Activated CD8-positive, alpha-beta memory T cell treated with anti-CD3 and anti-CD28 coated beads, Interleukin-2, amount 50 U/mL, for 4 hours (primary cell): Measurements from ENCODE around the gene CORT.
A peak's percentile ranks its signal among the peaks of the same experiment; 100 is the strongest.
"Not testable (repeated sequence)": the region's sequence is repeated elsewhere in the genome, so short reads cannot be mapped to it uniquely, and the experiment has no call there.

Experiments
- DNase-seq: peaks from one replicate; pipeline ENCODE4 v3.0.0-alpha.2; 2020

The CORT gene

GRCh38 chr1:10449751-10450150, at the start of gene CORT:
Gene CORT (plus strand): TSS chr1:10450031. CDS start chr1:10450224, 193 bp downstream.
- DNase-seq, result no peak

GRCh38 chr1:10401281-10401680, 48.5 kb upstream of the CORT start:
- no peak for DNase-seq

- no peak for DNase-seq
Measured at GRCh38 chr1:10402729-10403274, 47.0 kb upstream of the CORT start.

- DNase-seq, result no peak
Measured at GRCh38 chr1:10407201-10407600, 42.6 kb upstream of the CORT start.

GRCh38 chr1:10415211-10415930, 34.5 kb upstream of the CORT start:
- DNase-seq, result no peak

- DNase-seq, result not testable (repeated sequence)
Measured at GRCh38 chr1:10415967-10416366, 33.9 kb upstream of the CORT start.

- not testable (repeated sequence) for DNase-seq
Measured at GRCh38 chr1:10418741-10419140, 31.1 kb upstream of the CORT start.

GRCh38 chr1:10419351-10419750, 30.5 kb upstream of the CORT start:
- DNase-seq, result no peak

- no peak for DNase-seq
Measured at GRCh38 chr1:10421637-10422036, 28.2 kb upstream of the CORT start.

GRCh38 chr1:10424034-10424433, 25.8 kb upstream of the CORT start:
- no peak for DNase-seq

GRCh38 chr1:10424651-10425050, 25.2 kb upstream of the CORT start:
- no peak for DNase-seq

GRCh38 chr1:10425826-10426534, 23.9 kb upstream of the CORT start:
- DNase-seq, result not testable (repeated sequence)

- DNase-seq, result not testable (repeated sequence)
Measured at GRCh38 chr1:10426535-10426848, 23.3 kb upstream of the CORT start.

- DNase-seq, result no peak
Measured at GRCh38 chr1:10428984-10429383, 20.8 kb upstream of the CORT start.

- no peak for DNase-seq
Measured at GRCh38 chr1:10429868-10430215, 20.0 kb upstream of the CORT start.

GRCh38 chr1:10430216-10431069, 19.4 kb upstream of the CORT start, which contains the start of gene CENPS:
Gene CENPS (plus strand): TSS chr1:10430433. CDS start chr1:10430518, 85 bp downstream.
- peak; percentile 92 for DNase-seq

GRCh38 chr1:10431070-10431730, 18.6 kb upstream of the CORT start:
- DNase-seq, result no peak

GRCh38 chr1:10432910-10433700, 16.7 kb upstream of the CORT start:
- DNase-seq, result no peak

- DNase-seq, result no peak
Measured at GRCh38 chr1:10433790-10434189, 16.0 kb upstream of the CORT start.

- DNase-seq, result no peak
Measured at GRCh38 chr1:10434590-10434989, 15.2 kb upstream of the CORT start.

GRCh38 chr1:10437052-10437451, 12.8 kb upstream of the CORT start:
- DNase-seq, result no peak

GRCh38 chr1:10438677-10439163, 11.1 kb upstream of the CORT start:
- DNase-seq, result no peak
